HG02610 (cell line): ENCODE results near the gene SPATA4.
"Not testable (repeated sequence)": the region's sequence is repeated elsewhere in the genome, so short reads cannot be mapped to it uniquely, and the experiment has no call there.

Source experiments
- ATAC-seq: cut with Tn5 transposase; IDR thresholded peaks from one replicate; pipeline ENCODE4 v1.9.1; 2021; ENCODE audit warnings: mild to moderate bottlenecking, moderate library complexity; ENCODE audit not compliant: unreplicated experiment

SPATA4 gene

GRCh38 chr4:176195184-176195978 is at the start of gene SPATA4:
Gene SPATA4, minus strand, starts transcription at chr4:176195585. Its CDS starts 23 bp downstream, at chr4:176195562.
- peak; percentile 99 for ATAC-seq

GRCh38 chr4:176242764-176243347 is 47.5 kb upstream of the SPATA4 start:
- no peak for ATAC-seq

GRCh38 chr4:176241703-176242102 is 46.3 kb upstream of the SPATA4 start:
- no peak for ATAC-seq

DNA sequence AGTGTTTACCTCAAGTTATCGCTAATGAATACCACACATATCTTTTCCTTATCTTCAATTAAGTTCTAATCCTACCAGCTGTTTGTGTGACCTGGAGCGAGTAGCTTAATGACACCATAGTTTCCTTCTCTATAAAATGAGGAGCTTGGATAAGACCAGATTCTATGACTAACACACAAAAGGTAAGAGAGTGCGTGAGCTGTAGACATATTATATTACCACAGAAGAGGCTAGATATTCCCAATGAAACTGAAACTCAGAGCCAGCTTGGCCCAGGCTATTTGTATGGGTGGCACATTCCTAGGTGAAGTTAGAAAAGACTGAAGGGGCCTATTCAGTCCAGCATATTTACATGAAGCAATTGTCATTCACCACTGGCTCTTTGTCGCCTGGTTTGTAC is 43.4 kb upstream of the SPATA4 start:
- no peak for ATAC-seq

- no peak for ATAC-seq
These were observed 42.8 kb upstream of the SPATA4 start for GRCh38 chr4:176238157-176238610.

GRCh38 chr4:176236946-176237345 is 41.6 kb upstream of the SPATA4 start:
- ATAC-seq, result no peak

- ATAC-seq, result no peak
These were observed 35.5 kb upstream of the SPATA4 start for GRCh38 chr4:176230836-176231235.

GRCh38 chr4:176229645-176230044 is 34.3 kb upstream of the SPATA4 start:
- ATAC-seq, result no peak

DNA sequence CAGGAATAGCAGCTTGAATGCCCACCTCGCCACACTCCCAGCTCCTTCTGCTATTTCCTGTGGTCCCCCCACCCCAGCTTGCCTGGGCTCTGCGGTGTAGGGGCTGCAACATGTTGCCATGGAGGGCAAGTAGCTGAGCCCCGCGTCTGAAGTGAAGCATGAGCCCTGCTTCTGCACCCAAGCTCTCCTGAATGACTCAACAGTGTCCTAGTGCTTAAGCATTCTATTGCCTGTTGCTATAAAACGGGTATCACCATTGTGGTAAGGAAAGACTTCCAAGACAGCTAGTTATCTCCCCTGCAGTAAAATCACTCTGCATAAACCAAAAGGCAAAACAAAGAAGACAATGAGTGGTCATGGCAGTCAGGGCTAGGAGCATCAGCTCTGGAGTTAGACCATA is 31.4 kb upstream of the SPATA4 start:
- ATAC-seq, result no peak

DNA sequence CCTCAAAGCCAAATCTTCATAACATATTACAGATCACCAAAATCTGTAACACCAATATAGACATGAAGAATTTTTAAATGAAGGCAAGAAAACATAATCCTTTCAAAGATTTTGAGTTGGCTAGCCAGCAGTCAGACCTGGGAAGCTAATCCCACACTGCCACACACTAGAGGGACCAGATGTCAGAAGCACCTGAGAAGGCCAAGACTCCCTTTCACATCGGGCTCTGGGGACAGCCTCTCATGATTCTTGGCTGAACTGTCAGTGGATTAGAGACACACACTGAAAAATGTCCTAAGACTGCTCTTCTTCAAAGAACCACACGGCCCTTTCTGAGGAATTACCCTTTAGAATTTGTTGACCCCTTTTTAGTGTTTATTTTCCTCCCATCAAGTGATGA is 28.2 kb upstream of the SPATA4 start:
- ATAC-seq, result no peak

- ATAC-seq, result no peak
These were observed 26.8 kb upstream of the SPATA4 start for GRCh38 chr4:176222149-176222548.

DNA sequence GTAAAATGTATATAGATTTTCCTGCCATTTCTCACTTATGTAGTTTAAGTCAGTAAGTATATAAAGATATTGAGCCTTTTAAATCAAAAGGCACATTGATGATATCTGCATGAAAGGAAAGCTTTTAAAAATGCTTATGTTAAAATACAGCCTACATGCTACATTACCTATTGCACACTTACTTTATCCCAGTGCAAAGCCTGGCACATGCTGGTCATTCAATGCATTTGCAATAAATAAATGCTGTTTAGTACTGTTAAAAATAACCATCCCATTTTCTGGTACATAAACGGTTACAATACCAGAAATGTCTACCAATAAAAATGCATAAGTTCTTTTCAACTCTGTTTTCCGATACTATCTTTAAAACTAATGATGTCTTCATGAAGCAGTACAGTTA is 22.1 kb upstream of the SPATA4 start:
- ATAC-seq, result no peak

DNA sequence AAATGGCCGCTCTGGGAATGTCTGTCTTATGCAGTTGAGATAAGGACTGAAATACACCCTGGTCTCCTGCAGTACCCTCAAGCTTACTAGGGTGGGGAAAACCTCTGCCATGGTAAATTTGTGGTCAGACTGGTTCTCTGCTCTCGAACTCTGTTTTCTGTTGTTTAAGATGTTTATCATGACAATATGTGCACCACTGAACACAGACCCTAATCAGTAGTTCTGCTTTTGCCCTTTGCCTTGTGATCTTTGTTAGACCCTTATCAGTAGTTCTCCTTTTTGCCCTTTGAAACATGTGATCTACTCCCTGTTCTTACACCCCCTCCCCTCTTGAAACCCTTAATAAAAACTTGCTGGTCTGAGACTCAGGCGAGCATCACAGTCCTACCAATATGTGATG is 17.0 kb upstream of the SPATA4 start:
- not testable (repeated sequence) for ATAC-seq

DNA sequence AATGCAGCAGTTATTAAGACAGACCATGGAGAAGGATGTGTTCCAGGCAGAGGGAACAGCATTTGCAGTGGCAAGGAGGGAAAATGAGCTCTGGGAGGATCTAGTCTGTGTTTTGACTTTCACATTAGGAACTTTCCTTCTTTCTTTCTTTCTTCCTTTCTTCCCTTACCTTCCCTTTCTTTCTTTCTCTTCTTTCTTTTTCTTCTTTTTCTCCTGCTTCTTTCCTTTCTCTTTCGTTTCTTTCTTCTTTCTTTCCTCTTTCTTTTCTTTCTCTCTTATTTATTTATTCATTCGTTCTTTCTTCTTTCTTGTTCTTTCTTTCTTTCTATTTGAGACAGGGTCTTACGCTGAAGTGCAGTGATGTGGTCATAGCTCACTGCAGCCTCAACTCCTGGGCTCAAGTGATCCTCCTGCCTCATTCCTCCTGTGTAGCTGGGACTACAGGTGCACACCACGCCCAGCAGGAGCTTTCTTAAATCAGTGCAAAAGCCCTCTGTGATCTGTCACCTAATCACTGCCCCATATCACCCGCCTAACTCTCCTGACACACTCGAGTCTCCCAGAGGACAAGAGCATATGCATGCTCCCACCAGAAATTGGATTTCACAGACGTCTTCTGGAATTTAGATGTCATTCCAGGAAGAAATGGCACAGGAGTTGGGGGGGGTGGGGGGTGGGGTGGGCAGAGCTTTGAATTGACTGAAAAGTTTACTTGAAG is 15.4 kb upstream of the SPATA4 start:
- ATAC-seq, result no peak

DNA sequence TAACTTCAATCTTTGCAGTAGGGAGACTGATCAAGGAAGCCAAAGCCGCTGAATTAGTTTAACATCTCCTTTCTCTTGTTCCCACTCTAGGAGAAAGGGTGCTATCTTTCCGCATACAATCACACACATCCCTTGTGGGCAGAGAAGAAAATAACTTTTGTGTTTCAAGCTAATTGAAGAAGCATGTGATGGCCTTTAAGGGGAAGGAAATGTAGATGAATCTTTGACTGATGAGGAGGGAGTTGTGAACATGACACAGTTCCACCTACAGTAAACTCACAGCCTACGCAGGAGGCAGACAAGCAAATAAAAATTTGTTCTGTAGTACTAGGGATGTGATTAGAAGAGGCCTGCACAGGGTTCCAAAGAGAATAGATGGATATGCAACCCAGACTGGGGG is 14.7 kb upstream of the SPATA4 start:
- ATAC-seq, result no peak

DNA sequence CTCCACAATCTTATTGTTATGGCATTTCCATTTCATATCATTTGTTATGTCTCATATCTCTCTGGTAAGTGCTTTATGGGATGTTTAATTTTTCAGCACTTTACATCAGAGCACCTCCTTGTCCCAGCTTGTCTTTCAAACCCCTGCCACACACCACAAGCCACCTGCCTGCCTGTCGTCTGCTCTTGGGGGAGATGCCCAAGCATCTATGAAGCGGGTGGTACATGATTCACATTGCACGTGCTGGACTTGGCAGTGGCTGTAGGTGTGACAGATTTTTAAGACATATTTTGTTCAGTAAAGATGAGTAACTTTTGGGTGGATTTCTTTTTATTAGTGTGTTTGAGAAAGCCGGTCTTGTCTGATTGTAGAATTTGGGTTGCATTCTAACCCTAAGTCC is 14.2 kb upstream of the SPATA4 start:
- ATAC-seq, result no peak

DNA sequence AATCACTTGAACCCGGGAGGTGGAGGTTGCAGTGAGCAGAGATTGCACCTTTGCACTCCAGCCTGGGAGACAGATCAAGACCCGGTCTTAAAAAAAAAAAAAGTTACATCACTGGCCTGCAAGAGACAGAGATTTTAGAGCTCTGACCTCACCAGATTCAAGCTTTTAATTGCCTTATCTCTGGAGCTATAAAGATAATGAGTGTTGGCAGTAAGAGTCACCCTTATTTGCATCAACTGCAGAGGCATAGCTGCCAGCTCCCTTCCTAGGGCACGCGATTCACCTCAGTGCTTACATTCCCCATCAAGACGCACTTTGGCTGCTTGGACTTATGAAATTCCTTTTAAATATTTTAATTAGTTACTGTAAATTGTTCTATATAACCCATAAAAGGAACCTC is 12.5 kb upstream of the SPATA4 start:
- ATAC-seq, result no peak

GRCh38 chr4:176205299-176205698 is 9.9 kb upstream of the SPATA4 start:
- no peak for ATAC-seq

- ATAC-seq, result no peak
These were observed 3.0 kb upstream of the SPATA4 start for GRCh38 chr4:176198316-176198903.

GRCh38 chr4:176193938-176194337 is 1.4 kb downstream of the SPATA4 start:
- ATAC-seq, result no peak

DNA sequence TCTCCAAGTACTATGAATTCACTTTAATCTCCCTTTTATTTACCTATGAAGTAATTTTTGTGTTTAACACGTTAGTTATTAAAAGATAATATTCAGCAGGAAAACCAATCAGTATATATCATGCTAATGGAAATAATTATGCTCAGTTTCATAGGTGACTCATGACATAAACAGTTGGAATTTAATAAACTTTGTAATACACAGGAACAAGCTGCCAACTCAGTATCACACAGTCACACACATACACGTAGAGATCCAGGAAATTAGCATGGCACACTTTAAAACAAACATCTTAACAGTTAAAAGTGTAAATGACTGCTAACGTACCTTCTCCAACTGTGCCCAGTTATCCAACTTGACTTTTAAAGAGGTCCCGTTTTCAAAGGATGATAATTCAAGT is 2.3 kb downstream of the SPATA4 start:
- ATAC-seq, result no peak

GRCh38 chr4:176191974-176192373 is 3.4 kb downstream of the SPATA4 start:
- ATAC-seq, result no peak
